H9 (cell line): ENCODE measurements around the gene HOGA1. TPM values are rescaled to one million over a fixed set of nuclear protein-coding genes. Genes with fewer than 3 reads are reported as not detected.
A peak's percentile ranks its signal among the peaks of the same experiment; 100 is the strongest.

Experiments
- DNase-seq: peaks from one replicate; pipeline ENCODE4 v3.0.0-alpha.2; 2017
- H2AFZ ChIP-seq: one replicate; pipeline ENCODE4 v1.6.1; 2013; ENCODE audit warnings: mild to moderate bottlenecking, low read length, control low read depth, moderate library complexity
- H2AK5ac ChIP-seq: 2 replicates; pipeline ENCODE4 v1.6.1; 2013; ENCODE audit warnings: low read length, control low read depth, mixed read lengths; ENCODE audit not compliant: insufficient read length
- H2BK120ac ChIP-seq: one replicate; pipeline ENCODE4 v1.6.1; 2013; ENCODE audit warnings: low read depth, mild to moderate bottlenecking, low read length, control low read depth, inconsistent platforms; ENCODE audit not compliant: poor library complexity, severe bottlenecking
- H2BK12ac ChIP-seq: 2 replicates; pipeline ENCODE4 v1.6.1; 2013; ENCODE audit warnings: low read length, control low read depth, mixed read lengths, low read depth; ENCODE audit not compliant: insufficient read length
- H2BK15ac ChIP-seq: 2 replicates; pipeline ENCODE4 v1.6.1; 2013; ENCODE audit warnings: low read depth, low read length, control low read depth
- H2BK20ac ChIP-seq: one replicate; pipeline ENCODE4 v1.6.1; 2013; ENCODE audit warnings: low read depth, mild to moderate bottlenecking, low read length, control low read depth, inconsistent platforms; ENCODE audit not compliant: poor library complexity, severe bottlenecking
- H2BK5ac ChIP-seq: 2 replicates; pipeline ENCODE4 v1.6.1; 2013; ENCODE audit warnings: low read length, control low read depth, mixed read lengths; ENCODE audit not compliant: insufficient read length
- H3K14ac ChIP-seq: 2 replicates; pipeline ENCODE4 v1.6.1; 2013; ENCODE audit warnings: low read length, control low read depth; ENCODE audit not compliant: insufficient read depth
- H3K18ac ChIP-seq: 2 replicates; pipeline ENCODE4 v1.6.1; 2013; ENCODE audit warnings: low read depth, mild to moderate bottlenecking, mixed read lengths, low read length, control low read depth; ENCODE audit not compliant: insufficient read length
- H3K23ac ChIP-seq: 2 replicates; pipeline ENCODE4 v1.6.1; 2013; ENCODE audit warnings: low read length, control low read depth, mixed read lengths, low read depth; ENCODE audit not compliant: insufficient read length
- H3K23me2 ChIP-seq: 2 replicates; pipeline ENCODE4 v1.6.1; 2013; ENCODE audit warnings: low read depth, mild to moderate bottlenecking, mixed read lengths, low read length, control low read depth; ENCODE audit not compliant: insufficient read length, poor library complexity, severe bottlenecking
- H3K27ac ChIP-seq: 2 replicates; pipeline ENCODE4 v1.5.1; 2013; ENCODE audit warnings: low read length, control low read depth, mixed read lengths, low read depth; ENCODE audit not compliant: insufficient read length
- H3K27me3 ChIP-seq: 2 replicates; pipeline ENCODE4 v1.6.1; 2013; ENCODE audit warnings: low read length, control low read depth, inconsistent platforms; ENCODE audit not compliant: insufficient read depth
- H3K4ac ChIP-seq: 2 replicates; pipeline ENCODE4 v1.6.1; 2013; ENCODE audit warnings: low read depth, mild to moderate bottlenecking, control low read depth, inconsistent platforms, low read length, moderate library complexity
- H3K4me1 ChIP-seq: 2 replicates; pipeline ENCODE4 v1.6.1; 2013; ENCODE audit warnings: low read length, control low read depth, inconsistent platforms; ENCODE audit not compliant: insufficient read depth
- H3K4me2 ChIP-seq: 2 replicates; pipeline ENCODE4 v1.6.1; 2013; ENCODE audit warnings: low read length, control low read depth, mixed read lengths; ENCODE audit not compliant: insufficient read length, insufficient read depth
- H3K56ac ChIP-seq: 2 replicates; pipeline ENCODE4 v1.6.1; 2013; ENCODE audit warnings: low read depth, mild to moderate bottlenecking, mixed read lengths, low read length, control low read depth; ENCODE audit not compliant: insufficient read length
- H3K79me1 ChIP-seq: 2 replicates; pipeline ENCODE4 v1.6.1; 2013; ENCODE audit warnings: low read depth, mild to moderate bottlenecking, moderate library complexity, low read length, control low read depth, inconsistent platforms; ENCODE audit not compliant: insufficient read depth, poor library complexity, severe bottlenecking
- H3K79me2 ChIP-seq: 2 replicates; pipeline ENCODE4 v1.6.1; 2013; ENCODE audit warnings: low read length, control low read depth, inconsistent platforms; ENCODE audit not compliant: insufficient read depth
- H3K9ac ChIP-seq: 2 replicates; pipeline ENCODE4 v1.6.1; 2013; ENCODE audit warnings: low read length, control low read depth, mixed read lengths; ENCODE audit not compliant: insufficient read length; ENCODE audit errors: extremely low read depth
- H3K9me3 ChIP-seq: one replicate; pipeline ENCODE4 v1.6.1; 2013; ENCODE audit warnings: low read depth, low read length, inconsistent platforms; ENCODE audit not compliant: control insufficient read depth
- H3T11ph ChIP-seq: one replicate; pipeline ENCODE4 v1.6.1; 2013; ENCODE audit warnings: mild to moderate bottlenecking, low read length, control low read depth, inconsistent platforms
- H4K20me1 ChIP-seq: one replicate; pipeline ENCODE4 v1.6.1; 2013; ENCODE audit not compliant: control insufficient read depth, insufficient read length, insufficient read depth
- H4K5ac ChIP-seq: 2 replicates; pipeline ENCODE4 v1.6.1; 2013; ENCODE audit warnings: low read depth, mild to moderate bottlenecking, mixed read lengths, low read length, control low read depth; ENCODE audit not compliant: insufficient read length
- H4K8ac ChIP-seq: replicated peaks from 2 replicates; pipeline ENCODE4 v1.6.1; 2013; ENCODE audit warnings: low read length, control low read depth, mixed read lengths, low read depth; ENCODE audit not compliant: insufficient read length
- H4K91ac ChIP-seq: 2 replicates; pipeline ENCODE4 v1.6.1; 2013; ENCODE audit warnings: low read depth, mild to moderate bottlenecking, moderate library complexity, mixed read lengths, low read length, control low read depth; ENCODE audit not compliant: insufficient read length
- H3K27ac Mint-ChIP-seq, 3 experiments: 2 replicates in 2 of 3; 3 replicates in 1 of 3; pipeline ENCODE4 v1.8.0; 2020 to 2021; ENCODE audit warnings: mixed read lengths in 3 of 3, mild to moderate bottlenecking in 1 of 3, moderate library complexity in 1 of 3
- H3K27me3 Mint-ChIP-seq: 2 replicates; pipeline ENCODE4 v1.8.0; 2021; ENCODE audit warnings: low read depth, mild to moderate bottlenecking, moderate library complexity, mixed read lengths
- H3K36me3 Mint-ChIP-seq, 3 experiments: 2 replicates in 2 of 3; 3 replicates in 1 of 3; pipeline ENCODE4 v1.8.0; 2020 to 2021; ENCODE audit warnings: low read depth in 3 of 3, mixed read lengths in 3 of 3; ENCODE audit not compliant: insufficient read depth in 1 of 3
- H3K4me1 Mint-ChIP-seq, 2 experiments: 2 replicates each; pipeline ENCODE4 v1.8.0; 2020; ENCODE audit warnings: mixed read lengths in 2 of 2
- H3K4me3 Mint-ChIP-seq, 2 experiments: 2 replicates in 1 of 2; 3 replicates in 1 of 2; pipeline ENCODE4 v1.8.0; 2020 to 2021; ENCODE audit warnings: mild to moderate bottlenecking in 2 of 2, mixed read lengths in 2 of 2, moderate library complexity in 1 of 2
- H3K9me3 Mint-ChIP-seq, 2 experiments: 2 replicates in 1 of 2; 3 replicates in 1 of 2; pipeline ENCODE4 v1.8.0; 2020; ENCODE audit warnings: mild to moderate bottlenecking in 2 of 2, mixed read lengths in 2 of 2, moderate library complexity in 1 of 2
- WGBS: extraction: QIAGEN DNeasy Blood & Tissue Kit; methylation state at CpG from one replicate; pipeline ENCODE4 v1.1.7; 2013; ENCODE audit warnings: missing lambda C conversion rate, low lambda C conversion rate, mixed read lengths; ENCODE audit not compliant: insufficient read length; ENCODE audit errors: extremely low coverage; 5-methylcytosine and 5-hydroxymethylcytosine counted together
- total RNA-seq: library from RNA; stranded (reverse); gene quantifications from 2 replicates; pipeline ENCODE4 v1.2.1, GENCODE V29; 2021
- TF ChIP-seq, protein P1 (sequence below): fragments of 200-600 bp; sonication (generic); conservative IDR thresholded peaks from 3 replicates; pipeline ENCODE4 v1.8.0; 2021; ENCODE audit warnings: antibody characterized with exemption, mild to moderate bottlenecking

Gene HOGA1
- total RNA-seq, 1 experiment from 2014 or later, result 0.79 TPM

GRCh38 chr10:97633921-97634320, 49.7 kb downstream of the HOGA1 start:
- no peak overlapping the region for H3K56ac ChIP-seq
- no peaks in the 10 kb centered on the region for H3K79me1 ChIP-seq
- H3K14ac ChIP-seq, result no peak overlapping the region
- H3K23ac ChIP-seq, result no peak overlapping the region
- no peaks in the 10 kb centered on the region for H3K9me3 ChIP-seq
- H3T11ph ChIP-seq, result no peak overlapping the region
- Mint-ChIP-seq H3K4me3 (peak overlapping the region; percentile 98 to 99), H3K4me1 (peaks cover 14 to 17% of the 10 kb centered on the region in 2 experiments), H3K27ac (peak overlapping the region; percentile 66 to 99 (median 96); a peak in 4 of 7 replicates), H3K27me3 (no peaks in the 10 kb centered on the region), H3K36me3 (peaks cover 0 to 2% (median 2%) of the 10 kb centered on the region in 3 experiments; a peak in 3 of 7 replicates), H3K9me3 (no peaks in the 10 kb centered on the region; a peak in 1 of 5 replicates)
- no peaks in the 10 kb centered on the region for H3K4me1 ChIP-seq
- no peak overlapping the region for H2BK5ac ChIP-seq
- no peak overlapping the region for H3K18ac ChIP-seq
- no peak overlapping the region for H4K8ac ChIP-seq
- no peak overlapping the region for H4K5ac ChIP-seq
- no peak overlapping the region for H3K27ac ChIP-seq
- no peaks in the 10 kb centered on the region for H3K27me3 ChIP-seq
- H2BK15ac ChIP-seq, result no peak overlapping the region
- H2AK5ac ChIP-seq, result no peak overlapping the region
- no CpG with 5 or more reads among the region's 8 CpGs for WGBS
- no peak overlapping the region for H2BK20ac ChIP-seq
- no peak overlapping the region for H3K9ac ChIP-seq
- no peaks in the 10 kb centered on the region for H4K20me1 ChIP-seq
- peak overlapping the region; percentile 89 for H3K4me2 ChIP-seq
- peak overlapping the region; percentile 3 for H2AFZ ChIP-seq
- H3K79me2 ChIP-seq, result 0 out of 2 replicates have a peak, but pooled peaks cover 3% of the 10 kb centered on the region
- peak; percentile 46 for DNase-seq
- no peak overlapping the region for H2BK12ac ChIP-seq
- H3K23me2 ChIP-seq, result peaks cover 7% of the 10 kb centered on the region
- H2BK120ac ChIP-seq, result no peak overlapping the region
- no peak overlapping the region for H4K91ac ChIP-seq
- no peak overlapping the region for H3K4ac ChIP-seq
- TF ChIP-seq, protein P1, sequence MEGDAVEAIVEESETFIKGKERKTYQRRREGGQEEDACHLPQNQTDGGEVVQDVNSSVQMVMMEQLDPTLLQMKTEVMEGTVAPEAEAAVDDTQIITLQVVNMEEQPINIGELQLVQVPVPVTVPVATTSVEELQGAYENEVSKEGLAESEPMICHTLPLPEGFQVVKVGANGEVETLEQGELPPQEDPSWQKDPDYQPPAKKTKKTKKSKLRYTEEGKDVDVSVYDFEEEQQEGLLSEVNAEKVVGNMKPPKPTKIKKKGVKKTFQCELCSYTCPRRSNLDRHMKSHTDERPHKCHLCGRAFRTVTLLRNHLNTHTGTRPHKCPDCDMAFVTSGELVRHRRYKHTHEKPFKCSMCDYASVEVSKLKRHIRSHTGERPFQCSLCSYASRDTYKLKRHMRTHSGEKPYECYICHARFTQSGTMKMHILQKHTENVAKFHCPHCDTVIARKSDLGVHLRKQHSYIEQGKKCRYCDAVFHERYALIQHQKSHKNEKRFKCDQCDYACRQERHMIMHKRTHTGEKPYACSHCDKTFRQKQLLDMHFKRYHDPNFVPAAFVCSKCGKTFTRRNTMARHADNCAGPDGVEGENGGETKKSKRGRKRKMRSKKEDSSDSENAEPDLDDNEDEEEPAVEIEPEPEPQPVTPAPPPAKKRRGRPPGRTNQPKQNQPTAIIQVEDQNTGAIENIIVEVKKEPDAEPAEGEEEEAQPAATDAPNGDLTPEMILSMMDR, result peak; percentile 39; the same call in 1 of the 3 replicates
